Neural crest cell (in vitro differentiated cells): ENCODE data around the gene SLC4A7. TPM values are rescaled to one million over a fixed set of nuclear protein-coding genes. Genes with fewer than 3 reads are reported as not detected.
"Not testable (repeated sequence)": the region's sequence is repeated elsewhere in the genome, so short reads cannot be mapped to it uniquely, and the experiment has no call there.

ENCODE experiments used
- DNase-seq: peaks from one replicate; pipeline ENCODE4 v3.0.0; 2021; ENCODE audit warnings: low read depth, mixed read lengths, low spot score
- H3K27ac Mint-ChIP-seq: one replicate; pipeline ENCODE4 v1.8.0; 2021; ENCODE audit warnings: mild to moderate bottlenecking, mixed read lengths; ENCODE audit not compliant: unreplicated experiment
- H3K27me3 Mint-ChIP-seq: 2 replicates; pipeline ENCODE4 v1.8.0; 2021; ENCODE audit warnings: low read depth, mild to moderate bottlenecking, mixed read lengths
- H3K36me3 Mint-ChIP-seq: 2 replicates; pipeline ENCODE4 v1.8.0; 2021; ENCODE audit warnings: low read depth, mild to moderate bottlenecking, mixed read lengths
- H3K4me1 Mint-ChIP-seq: 2 replicates; pipeline ENCODE4 v1.8.0; 2021; ENCODE audit warnings: mixed read lengths
- H3K4me3 Mint-ChIP-seq: one replicate; pipeline ENCODE4 v1.8.0; 2021; ENCODE audit warnings: mild to moderate bottlenecking, mixed read lengths
- H3K9me3 Mint-ChIP-seq: 2 replicates; pipeline ENCODE4 v1.8.0; 2021; ENCODE audit warnings: mixed read lengths
- total RNA-seq: library from RNA; stranded (reverse); gene quantifications from 2 replicates; pipeline ENCODE4 v1.2.1, GENCODE V29; 2021
- TF ChIP-seq, protein P1 (sequence below): fragments of 200-600 bp; sonication (generic); conservative IDR thresholded peaks from 2 replicates; pipeline ENCODE4 v1.5.0; 2021; ENCODE audit warnings: antibody characterized with exemption, mild to moderate bottlenecking

SLC4A7 gene
- total RNA-seq, 1 donor from 2014 or later, result 63.9 TPM

DNA sequence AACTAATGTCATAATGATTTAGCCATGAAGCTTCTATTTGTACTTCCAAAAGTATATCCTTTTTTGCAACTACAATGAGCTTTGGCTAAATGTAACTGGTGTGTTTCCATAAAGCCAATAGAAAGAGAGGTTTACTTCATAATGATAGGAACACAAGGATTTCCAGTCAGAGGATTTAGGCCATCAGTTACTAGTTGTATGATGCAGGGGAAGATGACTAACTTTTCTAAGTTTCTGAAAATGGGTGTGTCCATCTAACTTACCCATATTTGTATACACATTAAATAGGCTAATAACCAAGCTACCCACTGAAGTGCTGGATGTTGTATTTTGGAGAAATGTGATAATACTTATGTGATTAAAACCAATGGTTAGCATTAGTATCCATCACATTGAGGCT, 55.7 kb downstream of the SLC4A7 start:
- no peak for DNase-seq
- H3K27ac Mint-ChIP-seq, result no peak overlapping the region
- H3K4me1 Mint-ChIP-seq, result no peaks in the 10 kb centered on the region
- H3K4me3 Mint-ChIP-seq, result no peak overlapping the region
- H3K27me3 Mint-ChIP-seq, result no peaks in the 10 kb centered on the region
- peaks cover 21% of the 10 kb centered on the region for H3K36me3 Mint-ChIP-seq
- no peaks in the 10 kb centered on the region for H3K9me3 Mint-ChIP-seq
- TF ChIP-seq, protein P1, sequence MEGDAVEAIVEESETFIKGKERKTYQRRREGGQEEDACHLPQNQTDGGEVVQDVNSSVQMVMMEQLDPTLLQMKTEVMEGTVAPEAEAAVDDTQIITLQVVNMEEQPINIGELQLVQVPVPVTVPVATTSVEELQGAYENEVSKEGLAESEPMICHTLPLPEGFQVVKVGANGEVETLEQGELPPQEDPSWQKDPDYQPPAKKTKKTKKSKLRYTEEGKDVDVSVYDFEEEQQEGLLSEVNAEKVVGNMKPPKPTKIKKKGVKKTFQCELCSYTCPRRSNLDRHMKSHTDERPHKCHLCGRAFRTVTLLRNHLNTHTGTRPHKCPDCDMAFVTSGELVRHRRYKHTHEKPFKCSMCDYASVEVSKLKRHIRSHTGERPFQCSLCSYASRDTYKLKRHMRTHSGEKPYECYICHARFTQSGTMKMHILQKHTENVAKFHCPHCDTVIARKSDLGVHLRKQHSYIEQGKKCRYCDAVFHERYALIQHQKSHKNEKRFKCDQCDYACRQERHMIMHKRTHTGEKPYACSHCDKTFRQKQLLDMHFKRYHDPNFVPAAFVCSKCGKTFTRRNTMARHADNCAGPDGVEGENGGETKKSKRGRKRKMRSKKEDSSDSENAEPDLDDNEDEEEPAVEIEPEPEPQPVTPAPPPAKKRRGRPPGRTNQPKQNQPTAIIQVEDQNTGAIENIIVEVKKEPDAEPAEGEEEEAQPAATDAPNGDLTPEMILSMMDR, result no peak

- TF ChIP-seq, protein P1, result no peak
- Mint-ChIP-seq H3K9me3 (no peaks in the 10 kb centered on the region), H3K36me3 (peaks cover 14% of the 10 kb centered on the region), H3K4me1 (no peaks in the 10 kb centered on the region), H3K4me3 (no peak overlapping the region), H3K27me3 (no peaks in the 10 kb centered on the region), H3K27ac (no peak overlapping the region)
- DNase-seq, result no peak
These were observed 57.3 kb downstream of the SLC4A7 start for GRCh38 chr3:27426926-27427325.

GRCh38 chr3:27425896-27426565, 58.2 kb downstream of the SLC4A7 start:
- H3K4me3 Mint-ChIP-seq, result no peak overlapping the region
- no peak for DNase-seq
- H3K36me3 Mint-ChIP-seq, result peaks cover 8% of the 10 kb centered on the region
- TF ChIP-seq, protein P1, result no peak
- H3K9me3 Mint-ChIP-seq, result no peaks in the 10 kb centered on the region
- H3K4me1 Mint-ChIP-seq, result no peaks in the 10 kb centered on the region
- no peaks in the 10 kb centered on the region for H3K27me3 Mint-ChIP-seq
- no peak overlapping the region for H3K27ac Mint-ChIP-seq

GRCh38 chr3:27424812-27425521, 59.2 kb downstream of the SLC4A7 start:
- not testable (repeated sequence) for H3K27me3 Mint-ChIP-seq, H3K9me3 Mint-ChIP-seq, H3K4me1 Mint-ChIP-seq, DNase-seq, H3K27ac Mint-ChIP-seq, H3K4me3 Mint-ChIP-seq
- H3K36me3 Mint-ChIP-seq, result peaks cover 14% of the 10 kb centered on the region

DNA sequence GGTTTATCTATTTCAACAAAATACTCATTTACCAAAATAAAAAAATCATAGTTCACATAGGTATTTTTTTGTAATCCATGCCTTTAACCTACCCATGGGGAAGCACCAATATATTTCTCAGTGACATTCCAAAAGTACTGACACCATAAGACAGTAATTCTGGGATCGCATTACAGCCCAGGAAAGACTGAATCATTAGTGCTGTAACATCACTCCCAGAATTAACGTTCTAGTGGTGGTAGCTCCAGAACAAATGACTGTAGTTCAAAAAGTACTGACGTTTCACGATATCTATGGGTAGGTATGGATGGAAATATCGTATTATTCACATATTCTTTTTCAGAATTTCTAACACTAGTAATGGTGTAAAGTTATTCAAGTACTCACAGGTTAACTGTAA, 60.7 kb downstream of the SLC4A7 start:
- Mint-ChIP-seq H3K27ac (no peak overlapping the region), H3K9me3 (no peaks in the 10 kb centered on the region), H3K36me3 (peaks cover 18% of the 10 kb centered on the region), H3K4me3 (no peak overlapping the region), H3K4me1 (no peaks in the 10 kb centered on the region), H3K27me3 (no peaks in the 10 kb centered on the region)
- TF ChIP-seq, protein P1, result no peak
- no peak for DNase-seq

DNA sequence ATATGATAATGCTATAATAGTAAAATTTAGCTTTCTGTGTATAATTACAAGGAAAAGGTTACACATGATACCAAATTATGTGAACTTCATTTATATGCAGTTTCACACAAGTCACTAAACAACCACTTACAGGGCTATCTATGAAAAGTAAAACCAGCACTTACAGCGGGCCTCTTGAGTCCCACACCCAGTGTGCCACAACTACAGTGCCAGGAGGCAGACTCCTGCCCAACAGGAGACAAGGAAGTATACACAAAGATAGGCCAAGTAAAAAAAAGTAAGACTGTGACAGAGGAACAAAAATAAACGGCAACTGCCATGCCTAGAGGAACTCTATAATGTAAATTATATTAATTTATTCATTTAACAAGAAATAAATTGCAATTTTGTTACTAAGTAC, 61.6 kb downstream of the SLC4A7 start:
- H3K27ac Mint-ChIP-seq, result no peak overlapping the region
- no peak for DNase-seq
- no peaks in the 10 kb centered on the region for H3K27me3 Mint-ChIP-seq
- no peaks in the 10 kb centered on the region for H3K4me1 Mint-ChIP-seq
- no peak overlapping the region for H3K4me3 Mint-ChIP-seq
- no peaks in the 10 kb centered on the region for H3K9me3 Mint-ChIP-seq
- H3K36me3 Mint-ChIP-seq, result peaks cover 19% of the 10 kb centered on the region
- TF ChIP-seq, protein P1, result no peak
